ENCODE measurements around the gene ANKRD53. TPM values are rescaled to one million over a fixed set of nuclear protein-coding genes. Genes with fewer than 3 reads are reported as not detected.

The ANKRD53 gene
- polyA plus RNA-seq, 1 of the 3 experiments (the other 2 are of a cell fraction) = 0.58 TPM

GRCh38 chr2:70941186-70941585 is 37.2 kb upstream of the ANKRD53 start:
- Histone ChIP-seq H3K36me3 (replicated peaks in 1 of 2; ENCODE audit: control insufficient read depth in 1 of 2, insufficient read depth in 2 of 2, low read length in 1 of 2) (no peaks in the 10 kb centered on the region), H3K9me3 (no peaks in the 10 kb centered on the region), H3K9me2 (no peaks in the 10 kb centered on the region), H3K4me1 (ENCODE audit: control insufficient read depth in 1 of 2, insufficient read depth in 2 of 2, low read depth in 1 of 2, low read length in 1 of 2) (peaks cover 0 to 19% of the 10 kb centered on the region in 2 experiments; a peak in 1 of 4 replicates), H3K9ac (no peak overlapping the region), H3K4me2 (no peak overlapping the region), H3K27ac (ENCODE audit: low read depth in 2 of 2, low read length in 1 of 2) (no peak overlapping the region), H3K4me3 (ENCODE audit: low read depth in 2 of 2, low read length in 1 of 2) (no peak overlapping the region), H3F3A (replicated peaks; ENCODE audit: insufficient read depth) (peaks cover 3% of the 10 kb centered on the region), H2AFZ (ENCODE audit: low read depth) (no peak overlapping the region), H4K20me1 (ENCODE audit: insufficient read depth) (no peaks in the 10 kb centered on the region), H3K79me2 (ENCODE audit: insufficient read depth) (no peaks in the 10 kb centered on the region), H3K27me3 (ENCODE audit: insufficient read depth) (no peaks in the 10 kb centered on the region)
- no peak for DNase-seq
- 73% methylated on average over 6 of the region's 6 CpGs for WGBS (ENCODE audit: low lambda C conversion rate)
- CTCF ChIA-PET = interaction anchor here (1.0 to 8.6 kb wide), 5 partner anchors 21 to 151 kb away, joined by 4 to 127 read pairs (median 11); partner anchors contain the start of gene FIGLA
- TF ChIP-seq GABPA (IDR thresholded peaks at IDR 0.05; ENCODE audit: low read depth) (no peak), MXI1 (IDR thresholded peaks at IDR 0.05; ENCODE audit: low read depth, low read length) (no peak), RFX5 (IDR thresholded peaks at IDR 0.05; ENCODE audit: low read length) (no peak), NFIC (IDR thresholded peaks at IDR 0.05; ENCODE audit: borderline replicate concordance) (no peak), CTCF (IDR thresholded peaks at IDR 0.05) (no peak), USF2 (IDR thresholded peaks at IDR 0.05; ENCODE audit: borderline replicate concordance, low read depth, low read length) (no peak), CHD2 (IDR thresholded peaks at IDR 0.05; ENCODE audit: low read length, partially characterized antibody) (no peak), POLR2AphosphoS5 (IDR thresholded peaks at IDR 0.05; ENCODE audit: low read depth, low read length) (no peak), FOXM1 (IDR thresholded peaks at IDR 0.05; ENCODE audit: low read depth) (no peak)
- TF ChIP-seq, protein P1, sequence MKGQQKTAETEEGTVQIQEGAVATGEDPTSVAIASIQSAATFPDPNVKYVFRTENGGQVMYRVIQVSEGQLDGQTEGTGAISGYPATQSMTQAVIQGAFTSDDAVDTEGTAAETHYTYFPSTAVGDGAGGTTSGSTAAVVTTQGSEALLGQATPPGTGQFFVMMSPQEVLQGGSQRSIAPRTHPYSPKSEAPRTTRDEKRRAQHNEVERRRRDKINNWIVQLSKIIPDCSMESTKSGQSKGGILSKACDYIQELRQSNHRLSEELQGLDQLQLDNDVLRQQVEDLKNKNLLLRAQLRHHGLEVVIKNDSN (IDR thresholded peaks at IDR 0.05; ENCODE audit: borderline replicate concordance, low read depth) = no peak
- TF ChIP-seq, protein P2, sequence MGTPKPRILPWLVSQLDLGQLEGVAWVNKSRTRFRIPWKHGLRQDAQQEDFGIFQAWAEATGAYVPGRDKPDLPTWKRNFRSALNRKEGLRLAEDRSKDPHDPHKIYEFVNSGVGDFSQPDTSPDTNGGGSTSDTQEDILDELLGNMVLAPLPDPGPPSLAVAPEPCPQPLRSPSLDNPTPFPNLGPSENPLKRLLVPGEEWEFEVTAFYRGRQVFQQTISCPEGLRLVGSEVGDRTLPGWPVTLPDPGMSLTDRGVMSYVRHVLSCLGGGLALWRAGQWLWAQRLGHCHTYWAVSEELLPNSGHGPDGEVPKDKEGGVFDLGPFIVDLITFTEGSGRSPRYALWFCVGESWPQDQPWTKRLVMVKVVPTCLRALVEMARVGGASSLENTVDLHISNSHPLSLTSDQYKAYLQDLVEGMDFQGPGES (IDR thresholded peaks at IDR 0.05; ENCODE audit: low read depth, low read length) = no peak
- TF ChIP-seq, protein P3, sequence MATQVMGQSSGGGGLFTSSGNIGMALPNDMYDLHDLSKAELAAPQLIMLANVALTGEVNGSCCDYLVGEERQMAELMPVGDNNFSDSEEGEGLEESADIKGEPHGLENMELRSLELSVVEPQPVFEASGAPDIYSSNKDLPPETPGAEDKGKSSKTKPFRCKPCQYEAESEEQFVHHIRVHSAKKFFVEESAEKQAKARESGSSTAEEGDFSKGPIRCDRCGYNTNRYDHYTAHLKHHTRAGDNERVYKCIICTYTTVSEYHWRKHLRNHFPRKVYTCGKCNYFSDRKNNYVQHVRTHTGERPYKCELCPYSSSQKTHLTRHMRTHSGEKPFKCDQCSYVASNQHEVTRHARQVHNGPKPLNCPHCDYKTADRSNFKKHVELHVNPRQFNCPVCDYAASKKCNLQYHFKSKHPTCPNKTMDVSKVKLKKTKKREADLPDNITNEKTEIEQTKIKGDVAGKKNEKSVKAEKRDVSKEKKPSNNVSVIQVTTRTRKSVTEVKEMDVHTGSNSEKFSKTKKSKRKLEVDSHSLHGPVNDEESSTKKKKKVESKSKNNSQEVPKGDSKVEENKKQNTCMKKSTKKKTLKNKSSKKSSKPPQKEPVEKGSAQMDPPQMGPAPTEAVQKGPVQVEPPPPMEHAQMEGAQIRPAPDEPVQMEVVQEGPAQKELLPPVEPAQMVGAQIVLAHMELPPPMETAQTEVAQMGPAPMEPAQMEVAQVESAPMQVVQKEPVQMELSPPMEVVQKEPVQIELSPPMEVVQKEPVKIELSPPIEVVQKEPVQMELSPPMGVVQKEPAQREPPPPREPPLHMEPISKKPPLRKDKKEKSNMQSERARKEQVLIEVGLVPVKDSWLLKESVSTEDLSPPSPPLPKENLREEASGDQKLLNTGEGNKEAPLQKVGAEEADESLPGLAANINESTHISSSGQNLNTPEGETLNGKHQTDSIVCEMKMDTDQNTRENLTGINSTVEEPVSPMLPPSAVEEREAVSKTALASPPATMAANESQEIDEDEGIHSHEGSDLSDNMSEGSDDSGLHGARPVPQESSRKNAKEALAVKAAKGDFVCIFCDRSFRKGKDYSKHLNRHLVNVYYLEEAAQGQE (IDR thresholded peaks at IDR 0.05; ENCODE audit: low read depth, low read length) = no peak
- POLR2A ChIA-PET = no interaction called here
